ENCODE measurements around the gene TRERF1.

TRERF1 gene

GRCh38 chr6:42369568-42369967, 82.2 kb downstream of the TRERF1 start:
- no peak overlapping the region for H3K4me3 ChIP-seq
- no peaks in the 10 kb centered on the region for H3K27me3 ChIP-seq
- no peak overlapping the region for H3K9ac ChIP-seq
- H3K27ac ChIP-seq = no peak overlapping the region
- peak in 1 of 11 experiments; percentile 61; a peak in 2 of 22 replicates for TF ChIP-seq Cebpa-rat (IDR thresholded peaks at IDR 0.05)
- peak overlapping the region; percentile 48 to 88 (median 69); a peak in 19 of 22 replicates for H3K4me2 ChIP-seq
- peaks cover 0 to 46% (median 24%) of the 10 kb centered on the region in 11 experiments; a peak in 13 of 22 replicates for H4K20me1 ChIP-seq
- no peaks in the 10 kb centered on the region for H3K9me3 ChIP-seq (replicated peaks in 1 of 11)
- H3K36me3 ChIP-seq = peaks cover 0 to 31% (median 7%) of the 10 kb centered on the region in 11 experiments; a peak in 8 of 22 replicates
- peaks cover 58 to 97% (median 67%) of the 10 kb centered on the region in 10 experiments for H3K4me1 ChIP-seq

GRCh38 chr6:42368181-42368580, 83.5 kb downstream of the TRERF1 start:
- Histone ChIP-seq H3K27me3 (no peaks in the 10 kb centered on the region), H4K20me1 (peaks cover 0 to 50% (median 17%) of the 10 kb centered on the region in 11 experiments; a peak in 10 of 22 replicates), H3K4me2 (peak overlapping the region; percentile 48 to 88 (median 69)), H3K9me3 (replicated peaks in 1 of 11) (no peaks in the 10 kb centered on the region), H3K4me1 (peaks cover 46 to 96% (median 53%) of the 10 kb centered on the region in 10 experiments), H3K36me3 (peaks cover 0 to 34% (median 9%) of the 10 kb centered on the region in 11 experiments; a peak in 8 of 22 replicates), H3K9ac (peak overlapping the region in 1 of 11 experiments; percentile 16; a peak in 1 of 22 replicates), H3K27ac (peak overlapping the region in 6 of 11 experiments; percentile 5 to 69 (median 38); a peak in 9 of 22 replicates), H3K4me3 (0 out of 20 replicates have a peak overlapping the region, but pooled peaks of 1 of the 10 experiments have one; percentile 10)
- TF ChIP-seq Cebpa-rat (IDR thresholded peaks at IDR 0.05) = no peak

DNA sequence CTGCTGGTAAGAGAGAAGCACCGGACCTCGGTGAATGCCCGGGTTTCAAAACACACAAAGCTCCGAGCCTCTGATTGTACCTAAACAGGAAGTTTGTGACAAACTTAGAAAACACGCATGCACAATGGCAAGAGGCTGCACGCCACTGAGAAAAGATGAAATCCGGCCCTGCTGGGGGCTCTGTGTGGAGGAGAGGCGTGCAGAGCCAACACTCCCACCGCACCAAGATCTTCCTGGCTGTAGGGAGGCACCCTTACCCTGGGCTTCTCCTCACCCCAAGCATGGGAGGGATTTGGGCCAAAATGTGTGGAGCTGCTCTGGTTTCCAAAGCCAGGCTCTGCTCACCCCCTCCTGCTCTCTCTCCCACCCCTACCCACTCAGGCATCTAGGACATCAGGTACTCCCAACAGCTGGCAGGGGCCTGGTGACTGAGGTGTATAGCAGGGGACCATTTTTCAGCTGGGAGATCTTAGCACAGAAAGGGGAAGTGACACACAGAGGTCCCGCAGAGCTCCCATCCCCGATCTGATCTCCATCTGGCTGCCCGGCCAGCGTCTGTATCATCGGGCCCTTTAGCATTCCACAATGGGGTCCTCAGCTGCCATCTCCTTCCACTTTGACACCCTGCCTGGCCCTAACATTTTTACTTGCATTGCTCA, 84.2 kb downstream of the TRERF1 start:
- Histone ChIP-seq H4K20me1 (peaks cover 0 to 53% (median 17%) of the 10 kb centered on the region in 11 experiments; a peak in 10 of 22 replicates), H3K27ac (peak overlapping the region; percentile 12 to 69 (median 45); a peak in 19 of 22 replicates), H3K36me3 (peaks cover under 1 to 34% (median 16%) of the 10 kb centered on the region in 11 experiments; a peak in 15 of 22 replicates), H3K9ac (peak overlapping the region in 5 of 11 experiments; percentile 5 to 41 (median 9); a peak in 7 of 22 replicates), H3K27me3 (no peaks in the 10 kb centered on the region), H3K9me3 (replicated peaks in 1 of 11) (no peaks in the 10 kb centered on the region), H3K4me2 (peak overlapping the region; percentile 48 to 88 (median 69)), H3K4me1 (peaks cover 45 to 91% (median 49%) of the 10 kb centered on the region in 10 experiments), H3K4me3 (peak overlapping the region in 1 of 10 experiments; percentile 10; a peak in 1 of 20 replicates)
- TF ChIP-seq Cebpa-rat (IDR thresholded peaks at IDR 0.05) = no peak

DNA sequence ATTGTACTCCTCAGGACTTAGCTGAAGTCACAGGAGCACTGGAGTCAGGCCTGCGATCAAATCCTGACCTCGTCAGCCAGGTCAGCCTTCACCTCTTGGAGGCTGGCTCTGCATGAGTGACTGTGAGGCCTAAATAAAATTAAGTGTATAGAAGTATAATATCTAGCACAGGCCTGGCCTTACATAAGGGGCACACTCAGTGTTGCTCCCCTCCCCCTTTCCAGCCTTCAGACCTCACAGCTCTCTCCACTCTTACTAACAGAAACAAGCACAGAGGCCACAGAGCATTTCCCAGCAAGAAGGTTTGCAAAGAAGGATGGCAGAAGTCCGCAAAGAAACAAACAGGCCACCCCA, 84.8 kb downstream of the TRERF1 start:
- peaks cover 6 to 37% (median 22%) of the 10 kb centered on the region in 11 experiments; a peak in 18 of 22 replicates for H3K36me3 ChIP-seq
- peak overlapping the region; percentile 48 to 88 (median 69) for H3K4me2 ChIP-seq
- peaks cover 0 to 53% (median 17%) of the 10 kb centered on the region in 11 experiments; a peak in 10 of 22 replicates for H4K20me1 ChIP-seq
- peak overlapping the region; percentile 12 to 69 (median 45); a peak in 19 of 22 replicates for H3K27ac ChIP-seq
- TF ChIP-seq Cebpa-rat (IDR thresholded peaks at IDR 0.05) = no peak
- no peak overlapping the region for H3K4me3 ChIP-seq
- peaks cover 44 to 86% (median 47%) of the 10 kb centered on the region in 10 experiments for H3K4me1 ChIP-seq
- H3K9me3 ChIP-seq (replicated peaks in 1 of 11) = no peaks in the 10 kb centered on the region
- peak overlapping the region in 6 of 11 experiments; percentile 5 to 41 (median 18); a peak in 6 of 22 replicates for H3K9ac ChIP-seq
- H3K27me3 ChIP-seq = no peaks in the 10 kb centered on the region

DNA sequence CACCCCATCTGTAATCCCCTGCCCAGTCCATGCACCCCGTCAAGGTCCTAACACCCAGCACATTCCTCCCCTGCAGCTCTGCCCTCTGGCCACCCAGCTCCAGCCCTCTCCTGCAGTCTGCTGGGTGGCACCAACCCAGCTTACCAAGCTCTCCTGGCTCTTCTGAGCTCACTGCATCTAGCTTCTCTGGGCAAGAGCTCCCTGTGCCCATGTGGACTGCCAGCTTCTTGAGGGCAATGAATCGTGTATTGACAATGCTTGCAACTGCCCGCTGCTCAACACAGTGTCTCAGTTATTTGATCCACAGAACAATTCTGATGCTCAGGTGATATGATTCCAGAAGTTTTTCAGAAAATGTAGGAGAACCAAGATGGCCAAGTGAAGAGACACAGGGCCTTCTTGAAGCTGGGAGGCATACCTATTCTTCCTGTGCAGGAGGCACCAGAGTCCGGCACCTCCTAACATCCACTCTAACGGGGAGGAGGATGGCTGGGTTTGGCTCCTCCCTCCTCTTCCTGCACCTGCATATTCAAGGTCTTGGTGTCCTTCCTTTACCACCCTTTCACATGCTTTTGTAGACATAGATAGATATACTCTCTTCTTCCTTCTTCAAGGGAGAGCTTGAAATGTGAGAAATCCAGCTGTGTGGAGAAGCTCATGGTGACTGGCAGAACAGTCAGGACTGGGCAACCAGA, 85.6 kb downstream of the TRERF1 start:
- Histone ChIP-seq H3K9ac (no peak overlapping the region; a peak in 1 of 22 replicates), H3K36me3 (peaks cover 11 to 38% (median 30%) of the 10 kb centered on the region in 11 experiments; a peak in 20 of 22 replicates), H3K27me3 (no peaks in the 10 kb centered on the region), H3K4me2 (peak overlapping the region in 9 of 11 experiments; percentile 55 to 88 (median 69); a peak in 15 of 22 replicates), H4K20me1 (peaks cover 0 to 53% (median 17%) of the 10 kb centered on the region in 11 experiments; a peak in 10 of 22 replicates), H3K27ac (peak overlapping the region in 2 of 11 experiments; percentile 52 to 63; a peak in 1 of 22 replicates), H3K4me3 (no peak overlapping the region), H3K4me1 (peaks cover 44 to 78% (median 47%) of the 10 kb centered on the region in 10 experiments), H3K9me3 (replicated peaks in 1 of 11) (no peaks in the 10 kb centered on the region)
- TF ChIP-seq Cebpa-rat (IDR thresholded peaks at IDR 0.05) = no peak

DNA sequence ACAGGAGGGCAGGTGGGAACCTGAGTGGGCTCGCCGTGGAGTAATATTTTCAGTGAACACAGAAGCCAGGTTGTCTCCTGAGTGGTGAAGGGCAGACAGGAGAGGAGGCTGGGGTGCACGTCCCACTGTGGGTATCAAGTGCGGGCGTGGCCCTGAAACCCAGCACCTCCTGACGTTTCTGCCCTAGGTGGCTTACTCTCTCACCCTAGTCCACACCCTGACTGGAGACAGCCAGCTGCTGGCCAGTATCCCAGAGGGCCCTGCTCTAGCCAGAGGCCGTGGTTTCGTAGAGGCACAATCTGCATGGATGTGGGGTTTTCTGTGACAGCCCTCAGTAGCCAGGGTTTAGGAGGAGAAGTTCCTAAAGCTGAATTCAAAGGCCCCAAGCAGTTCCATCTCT, 86.7 kb downstream of the TRERF1 start:
- H3K4me3 ChIP-seq = no peak overlapping the region
- H3K9ac ChIP-seq = no peak overlapping the region
- H3K27ac ChIP-seq = no peak overlapping the region
- H3K4me2 ChIP-seq = peak overlapping the region in 1 of 11 experiments; percentile 78; a peak in 2 of 22 replicates
- peaks cover 14 to 47% (median 31%) of the 10 kb centered on the region in 11 experiments; a peak in 21 of 22 replicates for H3K36me3 ChIP-seq
- peaks cover 39 to 69% (median 42%) of the 10 kb centered on the region in 10 experiments for H3K4me1 ChIP-seq
- H4K20me1 ChIP-seq = peaks cover 0 to 46% (median 17%) of the 10 kb centered on the region in 11 experiments; a peak in 9 of 22 replicates
- H3K9me3 ChIP-seq (replicated peaks in 1 of 11) = no peaks in the 10 kb centered on the region
- H3K27me3 ChIP-seq = no peaks in the 10 kb centered on the region
- no peak for TF ChIP-seq Cebpa-rat (IDR thresholded peaks at IDR 0.05)

DNA sequence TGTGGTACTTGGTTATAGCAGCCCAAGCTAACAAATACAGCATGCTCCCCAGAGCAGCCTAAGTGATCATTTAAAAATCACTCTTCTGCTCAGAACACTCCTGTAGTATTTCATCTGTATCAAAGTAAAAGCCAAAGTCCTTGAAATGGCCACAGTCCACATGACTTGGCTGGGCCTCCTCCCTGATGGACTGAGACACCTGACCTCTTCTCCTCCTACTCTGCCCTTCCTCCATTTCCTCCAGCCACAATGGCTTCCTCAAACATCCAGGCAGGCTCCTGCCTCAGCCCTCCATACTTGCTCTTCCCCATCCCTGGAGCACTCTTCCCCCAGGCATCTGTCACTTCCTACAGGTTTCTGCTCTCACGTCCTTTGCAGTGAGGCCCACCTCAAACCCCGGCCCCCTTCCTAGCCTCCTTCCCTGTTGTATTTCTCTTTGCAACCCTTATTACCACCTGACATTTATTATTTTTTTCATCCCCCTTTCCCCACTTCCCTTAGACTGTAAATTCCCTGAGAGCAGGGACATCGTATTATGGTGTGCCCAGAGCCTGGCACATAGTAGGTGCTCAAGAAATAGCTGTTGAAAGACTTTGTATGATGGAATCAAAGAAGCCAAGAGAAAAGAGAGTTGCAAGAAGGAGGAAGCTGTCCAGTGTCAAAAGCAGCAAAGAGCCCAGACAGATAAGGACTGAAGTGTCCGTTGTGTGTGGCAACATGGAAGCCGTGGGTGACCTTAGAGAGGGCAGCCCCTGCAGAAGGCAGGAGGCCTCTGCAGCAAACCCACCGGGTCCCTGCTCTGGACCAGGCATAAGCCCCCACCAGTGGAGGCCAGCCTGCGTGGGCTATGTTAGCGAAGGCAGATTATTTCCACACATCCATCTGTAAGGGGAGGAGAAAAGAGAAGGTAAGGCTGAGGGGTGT, 87.5 kb downstream of the TRERF1 start:
- no peaks in the 10 kb centered on the region for H3K9me3 ChIP-seq (replicated peaks in 1 of 11)
- peaks cover 14 to 51% (median 31%) of the 10 kb centered on the region in 11 experiments; a peak in 21 of 22 replicates for H3K36me3 ChIP-seq
- TF ChIP-seq Cebpa-rat (IDR thresholded peaks at IDR 0.05) = no peak
- no peak overlapping the region for H3K4me3 ChIP-seq
- H3K4me2 ChIP-seq = peak overlapping the region in 2 of 11 experiments; percentile 51 to 78; a peak in 4 of 22 replicates
- no peak overlapping the region for H3K9ac ChIP-seq
- H4K20me1 ChIP-seq = peaks cover 0 to 45% (median 17%) of the 10 kb centered on the region in 11 experiments; a peak in 9 of 22 replicates
- peaks cover 31 to 61% (median 34%) of the 10 kb centered on the region in 10 experiments for H3K4me1 ChIP-seq
- H3K27me3 ChIP-seq = no peaks in the 10 kb centered on the region
- no peak overlapping the region for H3K27ac ChIP-seq

DNA sequence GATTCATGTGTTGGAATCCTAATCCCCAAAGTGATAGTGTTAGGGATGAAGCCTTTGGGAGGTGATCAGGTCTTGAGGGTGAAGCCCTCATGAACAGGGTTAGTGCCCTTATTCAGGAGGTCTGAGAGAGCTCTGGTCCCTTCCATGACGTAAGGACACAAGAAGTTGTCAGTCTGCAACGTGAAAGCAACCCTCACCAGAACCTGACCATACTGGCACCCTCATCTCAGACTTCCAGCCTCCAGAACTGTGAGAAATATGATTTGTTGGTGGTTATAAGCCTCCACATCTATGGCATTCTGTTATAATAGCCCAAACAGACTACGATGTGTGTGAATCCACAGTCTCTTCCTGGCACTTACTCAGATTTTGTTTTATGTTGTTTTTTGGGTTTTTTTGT, 90.7 kb downstream of the TRERF1 start:
- no peak overlapping the region for H3K9ac ChIP-seq
- no peaks in the 10 kb centered on the region for H3K9me3 ChIP-seq (replicated peaks in 1 of 11)
- H3K36me3 ChIP-seq = peaks cover 18 to 75% (median 46%) of the 10 kb centered on the region in 11 experiments
- peaks cover 0 to 29% (median 2%) of the 10 kb centered on the region in 10 experiments; a peak in 10 of 20 replicates for H3K4me1 ChIP-seq
- no peak overlapping the region for H3K4me3 ChIP-seq
- TF ChIP-seq Cebpa-rat (IDR thresholded peaks at IDR 0.05) = no peak
- peaks cover 0 to 24% (median 0%) of the 10 kb centered on the region in 11 experiments; a peak in 6 of 22 replicates for H4K20me1 ChIP-seq
- H3K27me3 ChIP-seq = no peaks in the 10 kb centered on the region
- no peak overlapping the region for H3K4me2 ChIP-seq
- H3K27ac ChIP-seq = no peak overlapping the region
